HG03439 (cell line): ENCODE data around the gene TRABD2A.

Experiments used
- ATAC-seq: cut with Tn5 transposase; IDR thresholded peaks from one replicate; pipeline ENCODE4 v1.9.1; 2021; ENCODE audit warnings: mild to moderate bottlenecking, moderate library complexity; ENCODE audit not compliant: unreplicated experiment

Gene TRABD2A

DNA sequence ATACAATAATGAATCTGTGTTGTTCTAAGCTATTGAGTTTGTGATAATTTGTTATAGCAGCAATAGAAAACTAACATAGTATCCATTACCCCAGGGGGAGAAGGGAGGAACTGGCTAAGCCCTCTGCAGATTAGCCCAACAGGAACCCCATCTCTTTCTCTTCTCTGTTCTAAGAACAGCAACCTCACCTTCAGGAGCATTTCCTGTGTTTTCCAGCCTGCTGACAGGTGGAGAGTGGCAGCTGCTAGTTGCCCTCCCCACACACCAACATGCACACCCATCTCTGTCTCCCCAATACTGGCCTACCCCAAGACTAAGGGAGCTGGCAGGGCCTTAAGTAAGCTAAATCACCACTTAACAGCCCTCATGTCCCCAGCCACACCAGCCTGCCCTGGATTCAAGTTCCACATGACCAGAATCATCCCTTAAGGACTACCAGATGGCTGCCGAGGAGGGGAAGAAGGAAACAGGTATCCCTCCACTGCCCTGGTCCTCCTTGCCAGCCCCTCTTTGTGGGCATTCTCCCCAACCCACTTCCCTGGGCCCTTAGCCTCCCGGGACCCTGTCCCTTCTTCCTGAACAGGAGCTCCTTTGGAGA lies 52.8 kb downstream of the TRABD2A start:
- ATAC-seq = no peak

DNA sequence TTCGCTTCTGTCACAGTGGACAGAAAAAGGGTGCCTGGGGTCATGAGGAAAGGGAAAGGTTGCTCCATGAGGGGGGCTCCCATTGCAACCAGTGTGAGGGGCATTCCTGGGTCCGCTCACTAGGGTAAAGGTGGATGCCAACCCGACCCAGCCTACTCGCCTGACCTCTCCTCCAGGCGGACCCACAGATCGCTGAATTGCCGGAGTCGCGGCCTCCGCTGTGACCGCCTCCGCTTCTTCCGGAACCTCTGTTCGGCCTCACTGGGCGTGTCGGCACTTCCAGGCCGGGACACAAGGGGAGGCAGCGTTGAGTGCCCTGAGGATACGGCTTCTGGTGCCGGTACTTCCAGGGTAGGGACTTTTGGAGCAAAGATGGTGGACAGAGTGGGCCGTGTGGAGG lies 57.1 kb downstream of the TRABD2A start:
- ATAC-seq = no peak

DNA sequence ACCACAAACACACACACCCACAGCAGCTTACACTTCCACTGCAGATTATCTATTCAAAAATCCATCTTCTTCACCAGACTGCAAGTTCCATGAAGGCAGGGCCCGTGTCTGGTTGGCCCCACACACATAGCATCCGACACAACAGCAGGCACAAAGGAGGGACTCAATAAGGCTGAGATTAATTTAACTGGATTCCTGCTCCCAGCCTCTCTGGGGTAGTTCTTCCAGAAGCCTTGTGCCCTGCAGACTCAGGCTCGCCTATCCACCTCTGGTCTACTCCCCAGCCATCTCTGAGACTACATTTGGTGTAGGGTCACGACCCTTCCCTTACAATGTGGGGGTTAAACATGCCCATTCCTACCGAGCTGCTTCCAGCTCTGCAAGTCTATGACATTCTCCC lies 57.7 kb downstream of the TRABD2A start:
- no peak for ATAC-seq

DNA sequence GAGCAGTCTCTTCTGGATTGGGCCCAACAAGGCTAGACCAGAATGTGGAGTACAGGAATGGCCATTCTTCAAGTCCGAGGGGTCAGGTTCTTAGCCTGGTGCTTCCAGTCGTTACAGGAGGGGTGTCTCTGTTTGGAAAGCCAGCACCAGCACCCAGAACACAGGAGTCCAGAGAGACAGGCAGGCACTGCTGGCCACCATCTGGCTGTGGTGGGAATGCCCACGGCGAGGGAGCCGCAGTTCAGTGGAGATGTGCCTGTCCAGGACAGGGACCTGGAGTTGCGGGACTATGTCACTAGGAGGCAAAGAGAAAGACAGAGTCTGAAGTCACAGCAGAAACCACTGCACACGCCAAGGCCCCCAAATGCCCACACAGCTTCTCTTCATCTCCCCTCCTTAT lies 59.1 kb downstream of the TRABD2A start:
- no peak for ATAC-seq

DNA sequence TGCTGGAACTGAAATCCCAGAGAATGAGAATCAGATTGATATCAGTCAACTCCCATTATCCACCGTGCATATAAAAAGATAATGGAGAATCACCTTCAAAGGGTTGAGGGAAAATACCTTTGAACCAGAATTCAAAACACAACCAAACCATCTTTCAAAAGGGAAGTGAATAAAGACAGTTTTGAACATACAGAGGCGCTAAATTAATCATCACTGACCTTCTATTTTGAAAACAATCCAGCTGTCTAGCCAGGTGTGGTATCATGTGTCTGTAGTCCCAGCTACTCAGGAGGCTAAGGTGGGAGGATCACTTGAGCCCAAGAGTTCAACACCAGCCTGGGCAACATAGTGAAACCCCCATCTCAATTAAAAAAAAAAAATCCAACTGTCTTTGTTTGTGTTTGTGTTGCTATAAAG lies 63.6 kb downstream of the TRABD2A start:
- peak; percentile 95 for ATAC-seq

DNA sequence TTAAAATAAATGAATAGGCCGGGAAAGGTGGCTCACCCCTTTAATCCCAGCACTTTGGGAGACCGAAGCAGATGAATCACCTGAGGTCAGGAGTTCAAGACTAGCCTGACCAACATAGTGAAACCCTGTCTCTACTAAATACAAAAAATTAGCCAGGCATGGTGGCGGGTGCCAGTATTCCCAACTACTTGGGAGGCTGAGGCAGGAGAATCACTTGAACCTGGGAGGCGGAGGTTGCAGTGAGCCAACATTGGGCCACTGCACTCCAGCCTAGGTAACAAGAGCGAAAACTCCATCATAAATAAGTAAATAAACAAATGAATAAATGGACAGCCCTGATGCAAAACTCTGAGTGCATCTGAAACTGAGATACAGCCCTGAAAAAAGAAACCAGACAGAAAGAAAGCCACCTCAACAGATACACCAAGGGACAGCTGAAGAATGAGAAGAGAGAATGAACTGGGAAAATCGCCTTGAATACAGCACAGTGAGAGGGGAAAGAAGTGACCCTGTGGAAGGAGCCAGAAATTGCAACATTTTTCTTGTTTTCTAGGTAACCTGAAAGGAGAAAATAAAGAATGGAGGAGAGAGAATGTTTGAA lies 64.4 kb downstream of the TRABD2A start:
- ATAC-seq = peak; percentile 72

DNA sequence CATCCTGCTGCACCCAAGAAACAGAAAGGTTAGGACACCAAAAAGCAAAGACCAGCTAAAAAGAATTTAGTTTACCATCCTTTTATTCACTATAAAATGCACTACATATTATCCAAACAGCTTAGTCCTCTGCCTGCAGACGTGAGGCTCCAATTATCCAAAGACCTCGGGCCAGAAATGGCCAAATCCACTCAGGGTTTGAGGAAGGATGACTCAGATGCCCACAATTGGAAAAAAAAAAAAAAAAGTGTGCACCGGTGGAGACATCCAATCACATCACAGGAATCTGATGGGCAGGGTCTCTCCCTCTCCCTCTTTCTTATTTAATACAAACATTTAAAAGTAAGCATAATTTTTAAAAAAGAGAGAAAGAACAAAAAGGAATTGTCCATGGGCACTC lies 65.7 kb downstream of the TRABD2A start:
- ATAC-seq = no peak

DNA sequence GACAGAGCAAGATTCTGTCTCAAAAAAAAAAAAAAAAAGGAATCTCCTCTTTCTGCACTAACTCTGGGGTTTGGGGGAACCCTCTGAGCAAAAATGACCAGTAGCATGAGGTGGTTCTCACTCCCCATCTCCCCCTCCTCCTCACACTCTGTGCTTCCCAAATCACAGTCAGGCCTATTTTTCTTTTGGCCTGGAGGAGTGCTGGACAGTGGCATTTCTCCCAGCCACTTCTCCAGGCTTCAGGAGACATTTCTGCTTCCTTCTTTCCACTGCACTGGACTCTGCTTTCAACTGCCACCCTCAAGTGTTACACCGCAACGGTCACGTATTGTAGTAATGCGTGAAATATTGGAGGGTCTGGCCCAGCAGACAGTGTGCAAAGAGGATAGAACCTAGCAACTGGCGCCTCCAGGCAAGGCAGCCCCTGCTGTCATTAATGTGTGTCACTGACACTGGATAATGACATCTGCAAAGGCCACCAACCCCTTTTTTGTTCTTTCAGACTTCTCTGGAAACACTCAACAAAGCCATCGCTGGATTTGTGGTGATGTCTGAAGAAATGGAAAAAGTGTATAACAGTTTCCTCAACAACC lies 68.9 kb downstream of the TRABD2A start:
- ATAC-seq = no peak

DNA sequence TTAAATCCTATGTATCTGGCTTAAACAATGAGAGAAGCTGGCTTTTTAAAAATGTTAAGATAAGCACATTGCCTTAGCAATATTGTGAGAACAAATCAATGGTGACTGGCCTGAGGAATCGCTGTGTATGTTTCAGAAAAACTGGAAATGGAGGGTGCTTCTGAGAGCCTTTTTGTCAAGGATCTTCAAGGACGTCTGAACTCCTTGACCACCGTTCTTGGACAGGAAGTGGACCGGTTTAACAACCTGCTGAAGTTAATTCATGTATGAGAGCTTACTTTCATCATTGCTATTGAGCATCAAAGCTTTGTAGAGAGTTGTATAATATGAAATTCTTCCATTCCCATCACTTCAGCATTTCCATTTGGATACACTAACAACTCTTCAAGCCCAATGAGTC lies 72.6 kb downstream of the TRABD2A start:
- no peak for ATAC-seq

DNA sequence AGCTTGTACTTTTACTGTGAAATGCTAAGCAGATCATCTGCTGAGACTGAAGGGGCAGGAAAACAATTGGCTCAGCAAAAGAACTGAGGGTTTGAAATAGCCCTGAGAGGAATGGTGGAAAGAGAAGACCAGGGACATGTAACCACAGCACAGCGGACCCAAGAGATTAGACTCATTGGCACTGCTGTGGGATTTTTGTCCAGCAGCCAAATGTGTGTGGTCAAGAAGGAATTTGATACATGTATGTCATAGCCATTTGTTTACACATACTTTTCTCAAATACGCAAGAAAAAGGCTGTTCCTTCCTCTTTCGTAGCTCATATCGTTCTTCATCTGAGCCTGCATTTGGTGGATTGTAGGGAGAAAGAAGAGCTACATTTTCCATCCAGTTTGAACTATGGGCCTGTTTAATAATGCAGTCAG lies 73.8 kb downstream of the TRABD2A start:
- no peak for ATAC-seq

DNA sequence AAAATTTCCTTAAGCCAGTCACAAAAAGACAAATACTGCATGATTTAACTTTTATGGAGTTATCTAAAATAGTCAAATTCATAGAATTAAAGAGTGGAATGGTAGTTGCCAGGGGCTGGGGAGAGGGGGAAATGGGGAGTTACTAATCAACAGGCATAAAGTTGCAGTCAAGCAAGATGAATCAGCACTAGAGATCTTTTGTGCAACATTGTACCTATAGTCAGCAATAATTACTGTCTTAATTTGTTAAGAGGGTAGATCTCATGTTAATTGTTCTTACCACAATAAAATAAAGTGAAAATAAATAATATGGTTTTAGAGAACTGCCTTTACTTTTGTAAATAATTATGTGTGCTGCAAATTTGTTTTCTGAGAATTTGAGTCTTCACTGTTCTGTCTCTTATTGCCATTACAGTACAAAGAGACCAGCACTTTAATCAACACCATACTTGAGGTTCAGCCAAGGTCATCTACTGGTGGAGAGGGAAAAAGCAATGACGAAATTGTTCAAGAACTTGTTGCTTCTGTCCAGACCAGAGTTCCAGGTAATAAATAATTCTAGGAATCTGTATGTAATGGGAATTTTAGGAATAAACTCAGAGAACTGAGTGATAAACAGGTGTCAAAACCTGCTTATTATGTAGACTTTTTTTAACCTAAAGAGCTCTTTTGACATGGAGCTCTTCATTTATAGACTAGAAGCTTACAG lies 75.5 kb downstream of the TRABD2A start:
- ATAC-seq = no peak

DNA sequence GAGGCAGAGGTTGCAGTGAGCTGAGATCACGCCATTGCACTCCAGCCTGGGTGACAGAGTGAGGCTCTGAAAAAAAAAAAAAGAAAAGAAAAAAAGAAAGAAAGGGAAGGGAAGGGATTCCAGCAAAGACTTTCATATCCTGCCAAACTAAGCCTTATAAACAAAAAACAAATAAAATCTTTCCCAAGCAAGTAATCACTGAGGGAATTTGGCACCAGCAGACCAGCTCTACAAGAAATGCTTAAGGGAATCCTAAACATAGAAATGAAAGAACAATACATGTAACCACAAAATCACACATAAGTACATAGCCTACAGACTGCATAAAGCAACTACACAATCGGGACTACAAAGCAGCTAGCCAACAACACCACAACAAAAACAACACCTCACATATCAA lies 79.1 kb downstream of the TRABD2A start:
- no peak for ATAC-seq

DNA sequence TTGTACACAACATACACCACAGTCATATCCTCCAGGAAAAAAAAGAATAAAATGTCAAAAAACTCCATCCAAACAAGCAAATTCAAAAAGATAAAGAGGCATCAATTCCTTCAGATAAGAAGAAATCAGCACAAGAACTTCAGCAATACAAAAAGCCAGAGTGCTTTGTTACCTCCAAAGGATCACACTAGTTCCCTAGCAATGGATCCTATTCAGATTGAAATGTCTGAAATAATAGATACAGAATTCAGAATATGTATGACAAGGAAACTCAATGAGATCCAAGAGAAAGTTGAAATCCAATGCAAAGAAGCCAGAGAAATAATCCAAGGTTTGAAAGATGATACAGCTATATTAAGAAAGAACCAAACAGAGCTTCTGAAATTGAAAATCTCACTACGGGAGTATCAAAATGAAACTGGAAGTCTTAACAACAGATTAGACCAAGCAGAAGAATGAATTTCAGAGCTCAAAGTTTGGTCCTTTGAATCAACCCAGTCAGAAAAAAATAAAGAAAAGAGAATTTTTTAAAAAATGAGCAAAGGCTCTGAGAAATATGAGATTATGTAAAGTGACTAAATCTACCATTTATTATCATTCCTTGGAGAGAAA lies 80.6 kb downstream of the TRABD2A start:
- ATAC-seq = peak; percentile 80

DNA sequence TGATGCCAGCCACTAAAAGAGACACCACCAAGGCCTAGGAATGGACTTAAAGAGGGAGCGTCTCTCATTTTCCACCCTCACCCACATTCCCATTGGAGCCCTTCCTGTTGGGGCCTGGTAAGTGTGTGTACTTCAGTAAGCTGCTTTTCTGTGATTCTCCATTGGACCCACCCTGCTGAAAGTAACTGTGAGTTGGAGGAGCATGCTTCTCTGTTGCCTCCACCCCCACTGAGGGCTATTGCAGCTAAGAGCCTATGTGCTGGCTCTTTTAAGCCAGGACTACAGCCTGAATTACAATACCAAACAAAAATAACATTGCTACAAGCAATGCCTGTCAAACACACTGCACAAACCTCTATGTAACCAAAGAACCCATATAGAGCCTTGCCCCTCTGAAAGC lies 81.1 kb downstream of the TRABD2A start:
- ATAC-seq = no peak

DNA sequence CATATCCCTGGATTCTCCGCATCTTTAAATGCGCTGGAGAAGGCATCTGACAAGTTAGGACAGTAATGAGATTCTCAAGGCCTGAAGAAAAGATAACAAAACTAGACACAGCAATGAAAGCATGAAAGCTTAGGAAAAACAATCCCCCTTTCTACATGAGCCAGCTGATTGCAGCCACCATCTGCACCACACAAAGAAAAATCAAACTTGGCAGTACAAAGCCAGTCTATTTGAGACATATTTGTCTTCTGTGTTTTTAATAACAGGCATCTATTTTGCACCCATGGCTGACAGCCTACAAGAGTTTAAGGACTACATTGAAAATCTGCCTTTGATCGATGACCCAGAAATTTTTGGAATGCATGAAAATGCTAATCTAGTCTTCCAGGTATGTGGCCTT lies 83.6 kb downstream of the TRABD2A start:
- ATAC-seq = no peak

DNA sequence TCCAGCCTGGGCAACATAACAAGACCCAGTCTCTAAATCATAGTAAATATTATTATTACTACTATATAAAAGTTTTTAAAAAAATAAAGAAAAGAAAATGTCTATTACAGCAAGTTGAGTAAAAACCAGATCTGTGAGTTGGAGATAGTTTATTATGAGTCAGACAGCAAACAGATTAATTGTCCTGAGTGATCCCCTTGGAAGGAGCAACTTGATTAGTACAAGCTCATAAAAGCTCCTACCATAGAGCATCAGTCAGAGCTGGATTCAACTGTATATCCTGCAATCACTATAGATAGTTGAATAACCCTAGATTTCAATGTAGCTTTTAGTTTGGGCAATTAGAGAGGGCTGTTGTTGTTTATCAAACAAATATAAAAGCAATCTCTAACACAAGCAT lies 84.1 kb downstream of the TRABD2A start:
- ATAC-seq = no peak

DNA sequence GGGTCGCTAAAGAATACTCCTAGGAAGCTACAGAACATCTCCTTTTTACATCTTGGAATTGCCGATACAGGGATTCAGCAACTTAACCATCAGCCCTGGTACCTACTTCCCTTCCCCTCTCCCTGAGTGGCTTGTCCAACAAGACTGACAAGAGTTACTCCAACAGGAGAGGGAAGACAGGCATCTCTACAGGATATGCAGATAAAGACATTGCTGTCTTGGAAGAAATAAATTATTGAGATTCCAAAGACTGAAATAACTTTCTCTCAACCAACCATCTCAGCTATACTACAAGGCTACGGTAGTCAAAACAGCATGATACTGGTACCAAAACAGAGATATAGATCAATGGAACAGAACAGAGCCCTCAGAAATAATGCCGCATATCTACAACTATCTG lies 87.2 kb downstream of the TRABD2A start:
- no peak for ATAC-seq

DNA sequence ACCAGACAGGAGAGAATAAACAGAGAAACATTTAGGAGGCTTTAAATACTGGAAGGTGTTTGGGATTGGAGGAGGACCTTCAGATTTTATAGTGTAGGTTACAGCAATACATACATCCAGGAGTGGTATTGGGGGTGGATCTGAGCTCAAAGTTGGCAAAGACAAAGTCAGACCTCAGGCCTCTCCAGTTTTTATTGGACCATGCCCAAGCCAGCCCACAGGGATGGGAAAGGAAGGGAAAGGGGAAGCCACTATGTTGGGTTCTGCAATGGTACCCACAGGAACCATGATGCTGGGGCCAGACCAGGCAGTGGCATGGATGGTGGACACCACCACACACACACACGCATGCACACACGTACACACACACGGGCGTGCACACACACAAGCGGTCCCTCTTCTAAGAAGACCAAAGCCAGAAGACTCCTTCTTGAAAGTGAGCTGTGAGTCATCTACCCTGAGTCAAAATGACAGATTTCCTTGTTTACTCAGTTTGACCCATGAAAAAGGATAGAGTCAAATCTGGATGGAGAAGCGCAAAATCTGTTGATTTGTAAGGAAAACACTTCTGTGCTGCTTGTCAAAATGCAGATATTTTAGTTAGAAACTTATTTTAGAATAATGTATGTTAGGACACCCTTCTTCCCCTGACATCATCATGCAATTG lies 87.9 kb downstream of the TRABD2A start:
- no peak for ATAC-seq

DNA sequence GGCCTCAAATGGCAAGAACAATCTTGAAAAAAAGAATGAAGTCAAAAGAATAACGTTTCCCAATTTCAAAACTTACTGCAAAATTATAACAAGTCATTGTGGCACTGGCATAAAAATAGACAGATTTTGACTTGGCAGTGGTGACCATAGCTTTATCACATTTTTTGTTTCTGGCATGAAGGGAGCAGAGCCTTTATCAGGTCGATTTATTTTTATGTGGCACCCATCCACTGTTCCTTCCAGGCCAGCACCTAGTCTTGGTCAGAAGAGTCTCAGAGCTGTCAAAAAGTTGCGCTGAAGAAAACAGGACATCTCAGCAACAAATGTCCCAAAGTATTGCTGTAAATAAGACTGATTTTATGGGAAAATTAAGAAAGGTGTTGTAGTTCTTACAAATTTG lies 92.4 kb downstream of the TRABD2A start:
- no peak for ATAC-seq

DNA sequence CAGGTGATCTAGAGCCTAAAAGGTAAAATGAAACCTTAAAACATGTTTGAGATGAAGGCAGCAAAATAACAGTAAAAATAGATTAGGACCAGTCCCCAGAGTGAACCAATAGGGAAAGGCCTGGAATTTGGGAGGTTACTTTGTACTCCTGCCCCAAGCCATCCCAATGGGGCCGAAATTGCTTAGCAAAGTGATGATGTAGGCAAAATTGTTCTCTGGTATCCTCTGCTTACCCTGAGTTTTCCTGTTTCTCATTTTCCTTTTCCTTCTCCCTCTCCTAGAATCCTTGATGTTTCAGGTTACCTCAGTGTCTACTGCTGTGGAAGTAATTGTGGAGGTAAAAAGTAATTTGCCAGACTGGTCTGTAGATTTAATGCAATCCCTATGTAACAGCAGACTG lies 92.9 kb downstream of the TRABD2A start:
- ATAC-seq = no peak

DNA sequence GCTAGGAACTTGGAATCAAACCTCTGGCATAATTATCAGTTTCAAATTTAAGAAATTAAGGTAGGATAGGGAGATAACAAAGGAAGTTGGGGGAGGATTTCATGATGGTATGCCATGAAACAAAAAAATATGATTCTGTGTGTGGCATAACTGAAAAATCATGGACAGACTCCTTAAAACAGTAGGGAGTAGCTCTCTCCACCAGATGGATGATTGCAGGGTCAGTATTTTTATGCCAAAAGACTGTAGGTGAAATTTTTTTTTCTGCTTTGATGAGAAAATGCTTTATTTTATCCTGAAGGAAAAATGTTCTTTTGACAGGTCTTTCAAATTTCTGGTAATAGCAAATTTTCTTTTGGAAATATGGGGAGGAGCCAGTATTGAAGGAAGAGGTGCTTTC lies 94.3 kb downstream of the TRABD2A start:
- ATAC-seq = no peak
